GM12878 (cell line): ENCODE measurements around the gene CCDC12. TPM values are rescaled to one million over a fixed set of nuclear protein-coding genes. Genes with fewer than 3 reads are reported as not detected.
A peak's percentile ranks its signal among the peaks of the same experiment; 100 is the strongest.

Experiments used
- ATAC-seq: fragments of 200-7000 bp; cut with Tn5 transposase; 3 replicates; pipeline ENCODE4 v1.9.1; 2020; ENCODE audit warnings: mild to moderate bottlenecking, moderate library complexity
- Bru-seq: library from RNA; stranded (reverse); fragments of 400-500 nt; gene quantifications from one replicate; lab custom pipeline; 2021; lab: Mats Ljungman, UMichigan
- BruChase-seq, 2 experiments: library from RNA; stranded (reverse); fragments of 400-500 nt; gene quantifications; one replicate each; lab custom pipeline; 2021; lab: Mats Ljungman, UMichigan
- BruUV-seq: library from RNA; stranded (reverse); fragments of 400-500 nt; replicated peaks from 2 replicates; lab custom pipeline; 2021; lab: Mats Ljungman, UMichigan
- CTCF ChIA-PET: fragments of 300-600 bp; sonication (Branson Sonifier 250); formaldehyde crosslinking; extraction: SDS; loops from one replicate; lab custom pipeline; 2021; ENCODE audit warnings: inconsistent platforms; lab: Yijun Ruan, JAX
- POLR2A ChIA-PET: fragments of 350-600 bp; formaldehyde crosslinking; extraction: SDS; loops from one replicate; lab custom pipeline; 2021; ENCODE audit warnings: inconsistent platforms; lab: Charles Lee
- RAD21 ChIA-PET: fragments of 300-600 bp; sonication (Branson Sonifier 250); formaldehyde crosslinking; loops from one replicate; lab custom pipeline; 2023; ENCODE audit warnings: antibody characterized with exemption; ENCODE audit not compliant: unreplicated experiment; lab: Charles Lee
- SMC1A ChIA-PET: fragments of 300-600 bp; sonication (Branson Sonifier 250); formaldehyde crosslinking; loops from one replicate; lab custom pipeline; 2023; ENCODE audit not compliant: unreplicated experiment, uncharacterized antibody; lab: Charles Lee
- DNase-seq: peaks from one replicate; pipeline ENCODE4 v3.0.0-alpha.2; 2011; ENCODE audit warnings: low read depth, low spot score
- FAIRE-seq: peaks from 3 replicates; lab custom pipeline; 2011; peaks lifted over from hg19 to GRCh38; lab: Jason Lieb, UNC
- H2AFZ ChIP-seq: 2 replicates; pipeline ENCODE4 v1.6.0; 2011; ENCODE audit warnings: low read depth, low read length, control low read depth; ENCODE audit not compliant: control insufficient read depth
- H3K27ac ChIP-seq: 2 replicates; pipeline ENCODE4 v1.5.1; 2011; ENCODE audit warnings: control low read depth; ENCODE audit not compliant: control insufficient read depth, insufficient read depth
- H3K27me3 ChIP-seq, 2 experiments: replicated peaks in 1 of 2; 2 replicates each; pipeline versions ENCODE4 v1.6.0 to v1.6.1; 2011; ENCODE audit warnings: low read length in 1 of 2; ENCODE audit not compliant: control insufficient read depth in 2 of 2, insufficient read depth in 2 of 2
- H3K36me3 ChIP-seq, 2 experiments: 2 replicates each; pipeline ENCODE4 v1.5.1; 2011; ENCODE audit warnings: low read length in 1 of 2; ENCODE audit not compliant: control insufficient read depth in 2 of 2, insufficient read depth in 2 of 2
- H3K4me1 ChIP-seq: 2 replicates; pipeline ENCODE4 v1.6.1; 2011; ENCODE audit warnings: mild to moderate bottlenecking, low read length, moderate library complexity, mixed read lengths; ENCODE audit not compliant: control insufficient read depth, insufficient read depth
- H3K4me2 ChIP-seq: 2 replicates; pipeline ENCODE4 v1.6.0; 2011; ENCODE audit warnings: control low read depth; ENCODE audit not compliant: control insufficient read depth, insufficient read depth
- H3K4me3 ChIP-seq: fragments of 200-600 bp; sonication (generic); 2 replicates; pipeline ENCODE4 v1.5.1; 2016
- H3K79me2 ChIP-seq: 2 replicates; pipeline ENCODE4 v1.6.0; 2011; ENCODE audit warnings: low read length; ENCODE audit not compliant: control insufficient read depth, insufficient read depth
- H3K9ac ChIP-seq: 2 replicates; pipeline ENCODE4 v1.8.0; 2011; ENCODE audit warnings: low read length, control low read depth, mixed read lengths; ENCODE audit not compliant: control insufficient read depth, insufficient read depth
- H3K9me3 ChIP-seq: replicated peaks from 3 replicates; pipeline ENCODE4 v1.5.1; 2011; ENCODE audit warnings: mild to moderate bottlenecking, low read length; ENCODE audit not compliant: control insufficient read depth, insufficient read depth
- H4K20me1 ChIP-seq: 2 replicates; pipeline ENCODE4 v1.6.0; 2011; ENCODE audit not compliant: control insufficient read depth, insufficient read depth
- ASH2L ChIP-seq: fragments of 300-600, 200-600 bp; sonication (generic); IDR thresholded peaks from 2 replicates; pipeline ENCODE4 v1.6.1; 2017; ENCODE audit warnings: low read depth, mild to moderate bottlenecking, borderline replicate concordance
- CREB1 ChIP-seq: IDR thresholded peaks from 2 replicates; pipeline ENCODE4 v1.6.1; 2012; ENCODE audit warnings: low read depth, mild to moderate bottlenecking, inconsistent platforms
- CUX1 ChIP-seq: IDR thresholded peaks from 2 replicates; pipeline ENCODE4 v1.6.1; 2012; ENCODE audit warnings: improper control_type of control experiment, low read depth, low read length; ENCODE audit not compliant: insufficient replicate concordance
- EGR1 ChIP-seq, 2 experiments: IDR thresholded peaks; 1 replicate in 1 of 2; 2 replicates in 1 of 2; pipeline ENCODE4 v1.6.1; 2011 to 2012; ENCODE audit warnings: low read depth in 2 of 2, low read length in 2 of 2, borderline replicate concordance in 1 of 2, mild to moderate bottlenecking in 1 of 2, moderate library complexity in 1 of 2
- FOXK2 ChIP-seq: fragments of 450-650 bp; IDR thresholded peaks from 2 replicates; pipeline ENCODE4 v1.6.1; 2017; ENCODE audit warnings: mild to moderate bottlenecking, moderate library complexity
- HCFC1 ChIP-seq: fragments of 150-350 bp; IDR thresholded peaks from 2 replicates; pipeline ENCODE4 v1.6.1; 2014; ENCODE audit warnings: low read length
- HSF1 ChIP-seq: fragments of 150-350 bp; IDR thresholded peaks from 2 replicates; pipeline ENCODE4 v1.6.1; 2014; ENCODE audit warnings: mild to moderate bottlenecking, low read depth, low read length
- NRF1 ChIP-seq: conservative IDR thresholded peaks from 2 replicates; pipeline ENCODE4 v1.6.1; 2011; ENCODE audit warnings: mild to moderate bottlenecking, low read depth, low read length, improper control_type of control experiment
- RAD21 ChIP-seq: IDR thresholded peaks from 2 replicates; pipeline ENCODE4 v1.6.1; 2011; ENCODE audit warnings: mild to moderate bottlenecking, low read depth, low read length, moderate library complexity; ENCODE audit not compliant: insufficient read depth
- WGBS: methylation state at CpG from one replicate; pipeline ENCODE4 v1.1.6; 2016; ENCODE audit warnings: low lambda C conversion rate; ENCODE audit not compliant: insufficient replicate concordance, insufficient coverage; ENCODE audit errors: missing lambda C conversion rate; 5-methylcytosine and 5-hydroxymethylcytosine counted together
- in situ Hi-C: fragments of 300-500 bp; cut with MboI; formaldehyde crosslinking; loops from 9 replicates; pipeline ENCODE4 v1.14.3; 2018; ENCODE audit warnings: mixed read lengths
- intact Hi-C: fragments of 100-400 bp; cut with micrococcal nuclease; formaldehyde crosslinking; loops from one replicate; pipeline ENCODE4 v1.14.2; 2022; ENCODE audit not compliant: unreplicated experiment
- long read RNA-seq, 2 experiments: library from polyadenylated mRNA; unstranded; transcript quantifications; one replicate each; pipeline ENCODE4 v2.0.0, GENCODE V29; 2019 to 2020
- polyA minus RNA-seq, 3 experiments: library from RNA; depleted of rRNA, polyadenylated mRNA; stranded (reverse); fragments of >200 nt; gene quantifications; 2 replicates each; pipeline ENCODE4 v1.2.3, GENCODE V29; 2011
- polyA plus RNA-seq, 11 experiments: library from polyadenylated mRNA; depleted of rRNA in 4 of 11; unstranded in 6 of 11; stranded (reverse) in 5 of 11; fragments of >200 nt; fragmentation: Nextera tagmentation in 4 of 11; fragmentation: Illumina TruSeq in 1 of 11; extraction: Ambion mirVana in 4 of 11; extraction: Trizol in 1 of 11; gene quantifications; 1 replicate in 1 of 11; 2 replicates in 10 of 11; pipeline versions ENCODE4 v1.2.1 to v1.2.3, GENCODE V29; 2011 to 2016; ENCODE audit warnings: inconsistent platforms in 2 of 11, missing spikeins in 2 of 11, low read depth in 1 of 11
- total RNA-seq, 4 experiments: library from RNA; depleted of rRNA in 3 of 4; stranded (reverse); fragments of >200 nt in 3 of 4; fragmentation: Illumina TruSeq in 1 of 4; extraction: Trizol in 1 of 4; gene quantifications; 2 replicates each; pipeline versions ENCODE4 v1.2.1 to v1.2.3, GENCODE V29; 2013 to 2021

Gene CCDC12
- 111 and 121 TPM in 2 replicates for total RNA-seq (2013; cell fraction: nucleolus; rRNA removed)
- 46.9 and 53.0 TPM in 2 replicates for total RNA-seq (2014; rRNA removed)
- 67.3 and 72.4 TPM in 2 replicates for total RNA-seq (2014; rRNA removed; fragmentation: Illumina TruSeq; extraction: Trizol)
- 65.8 and 65.9 TPM in 2 replicates for total RNA-seq (2021)
- 29.4 TPM for polyA plus RNA-seq (2011; ENCODE audit: low read depth)
- polyA plus RNA-seq (2011; rRNA removed) = 31.2 and 45.6 TPM in 2 replicates
- 52.2 and 68.0 TPM in 2 replicates for polyA plus RNA-seq (2011; cell fraction: cytosol; rRNA removed)
- 63.4 and 85.5 TPM in 2 replicates for polyA plus RNA-seq (2011; cell fraction: nucleus; rRNA removed)
- 47.7 and 72.7 TPM in 2 replicates for polyA plus RNA-seq (2012)
- 11.2 and 63.3 TPM in 2 replicates for polyA plus RNA-seq (2014; fragmentation: Illumina TruSeq; extraction: Trizol)
- polyA plus RNA-seq (2014; fragmentation: Nextera tagmentation; extraction: Ambion mirVana) = 10 to 100 TPM in 1 of 2 experiments, 1 to 10 TPM in 1; 9.2 to 22.5 TPM
- polyA plus RNA-seq (2014; rRNA removed) = 59.3 and 67.6 TPM in 2 replicates
- polyA plus RNA-seq (2016; fragmentation: Nextera tagmentation; extraction: Ambion mirVana) = 10 to 100 TPM; 83.1 to 91.4 TPM
- 69.5 and 77.8 TPM in 2 replicates for polyA minus RNA-seq (2011; rRNA and poly(A)+ RNA removed)
- 15.6 and 18.2 TPM in 2 replicates for polyA minus RNA-seq (2011; cell fraction: cytosol; rRNA and poly(A)+ RNA removed)
- polyA minus RNA-seq (2011; cell fraction: nucleus; rRNA and poly(A)+ RNA removed) = 64.3 and 144 TPM in 2 replicates
- Bru-seq, nascent RNA = percentile 91 among the genes with signal in this experiment
- BruChase-seq, experiment 1, labeled RNA remaining after a 6-hour chase = percentile 86 among the genes with signal in this experiment
- BruChase-seq, experiment 2, labeled RNA remaining after a 2-hour chase = percentile 80 among the genes with signal in this experiment
- long read RNA-seq, experiment 1, partial matches to known transcripts = 43 of 52 reads
- long read RNA-seq, experiment 1, other reads (novel, unspliced or antisense) = 9 of 52 reads
- long read RNA-seq, experiment 2, partial matches to known transcripts = 75 of 107 reads
- long read RNA-seq, experiment 2, other reads (novel, unspliced or antisense) = 31 of 107 reads

- ATAC-seq = peak; percentile 82
- ChIA-PET CTCF (interaction anchor here (0.7 kb wide), 1 partner anchor 50 kb away, joined by 3 read pairs; no protein-coding TSS in a partner anchor), POLR2A (interaction anchor here (0.6 to 4.2 kb wide), 16 partner anchors 11 to 315 kb away, joined by 3 to 25 read pairs (median 5); no protein-coding TSS in a partner anchor), SMC1A (interaction anchor here (1.0 to 9.6 kb wide), 4 partner anchors 10 to 48 kb away, joined by 3 to 126 read pairs (median 6); no protein-coding TSS in a partner anchor), RAD21 (interaction anchor here (0.6 to 1.5 kb wide), 6 partner anchors 10 to 384 kb away, joined by 3 to 10 read pairs (median 4); no protein-coding TSS in a partner anchor)
- under 1% methylated on average over 55 of the region's 64 CpGs for WGBS
- H3K36me3 ChIP-seq = no peaks in the 10 kb centered on the region
- in situ Hi-C loops (no loop called here), intact Hi-C loops (loop anchor here (1.0 kb wide), 2 partner anchors 11 to 49 kb away; no protein-coding TSS in a partner anchor)
- peak within 1 kb of the TSS; percentile 95 for H3K9ac ChIP-seq
- H3K79me2 ChIP-seq = peaks cover 73% of the 10 kb centered on the region
- H3K27me3 ChIP-seq = no peaks in the 10 kb centered on the region
- peak within 1 kb of the TSS; percentile 91 for H3K27ac ChIP-seq
- peak; percentile 94 for DNase-seq
- no peaks in the 10 kb centered on the region for H3K9me3 ChIP-seq
- BruUV-seq = no TSS peak
- peak within 1 kb of the TSS; percentile 95 for H3K4me3 ChIP-seq
- H4K20me1 ChIP-seq = peaks cover 4% of the 10 kb centered on the region; the same call in 1 of the 2 replicates
- peak; percentile 62 for FAIRE-seq
- H3K4me1 ChIP-seq = peaks cover 32% of the 10 kb centered on the region
- peak within 1 kb of the TSS; percentile 79 for H3K4me2 ChIP-seq
- peak within 1 kb of the TSS; percentile 83 for H2AFZ ChIP-seq
- peak; percentile 97 for TF ChIP-seq NRF1
- TF ChIP-seq HSF1 = no peak
- peak; percentile 41; the same call in 1 of the 2 replicates for TF ChIP-seq ASH2L
- TF ChIP-seq FOXK2 = no peak
- TF ChIP-seq CREB1 = peak; percentile 63
- peak; percentile 91 for TF ChIP-seq CUX1
- peak in 1 of 2 experiments; percentile 68; a peak in 1 of 3 replicates for TF ChIP-seq EGR1 (IDR thresholded peaks at IDR 0.05; ENCODE audit: borderline replicate concordance in 1 of 2, low read depth in 2 of 2, low read length in 2 of 2)
- TF ChIP-seq HCFC1 = peak; percentile 59
- TF ChIP-seq RAD21 = no peak
Observed at GRCh38 chr3:46976326-46977190, at the start of gene CCDC12. Gene CCDC12 (minus strand): TSS chr3:46976745. CDS start chr3:46976732, 13 bp downstream.
